ENCODE results near the gene AMPH.
"Not testable (repeated sequence)": the region's sequence is repeated elsewhere in the genome, so short reads cannot be mapped to it uniquely, and the experiment has no call there.

Gene AMPH

GRCh38 chr7:38396852-38397251 is 234.3 kb downstream of the AMPH start:
- DNase-seq (ENCODE audit: low spot score) = no peak

DNA sequence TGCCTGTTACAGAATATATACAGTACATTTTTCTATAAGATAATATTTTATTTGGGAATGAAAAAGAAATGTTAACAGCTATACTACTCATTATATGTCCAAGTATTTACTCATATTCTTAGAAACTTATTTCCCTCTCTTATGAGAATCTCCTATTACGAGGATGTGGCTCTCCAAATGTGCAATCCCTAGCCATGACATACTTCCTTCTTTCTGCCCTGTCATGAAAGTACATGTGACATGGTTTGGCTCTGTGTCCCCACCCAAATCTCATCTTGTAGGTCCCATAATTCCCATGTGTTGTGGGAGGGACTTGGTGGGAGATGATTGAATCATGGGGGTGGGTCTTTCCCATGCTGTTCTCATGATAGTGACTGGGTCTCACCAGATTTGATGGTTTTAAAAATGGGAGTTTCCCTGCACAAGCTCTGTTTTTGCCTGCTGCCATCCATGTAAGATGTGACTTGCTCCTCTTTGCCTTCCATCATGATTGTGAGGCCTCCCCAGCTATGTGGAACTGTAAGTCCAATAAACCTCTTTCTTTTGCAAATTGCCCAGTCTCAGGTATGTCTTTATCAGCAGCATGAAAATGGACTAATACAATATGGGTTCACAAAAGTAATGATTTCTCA is 235.1 kb downstream of the AMPH start:
- not testable (repeated sequence) for DNase-seq (ENCODE audit: low spot score)

DNA sequence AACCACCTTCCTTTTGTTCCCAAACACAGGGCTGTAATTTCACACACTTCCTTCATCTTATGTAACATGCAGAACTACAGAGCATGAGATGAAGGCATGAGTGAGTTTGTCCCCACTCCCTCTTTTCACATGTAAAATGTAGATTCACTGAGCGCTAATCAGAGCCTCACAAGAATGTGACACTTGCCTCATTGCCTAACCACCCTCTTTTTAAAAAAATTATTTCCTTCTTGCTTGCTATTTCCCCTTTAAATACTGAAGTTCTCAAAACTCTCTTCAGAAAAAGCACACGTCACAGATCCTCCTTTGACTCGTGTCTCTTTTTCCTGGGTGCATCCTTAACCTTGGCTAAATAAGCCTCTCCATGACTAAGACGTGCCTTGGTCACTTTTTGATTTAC is 236.5 kb downstream of the AMPH start:
- DNase-seq (ENCODE audit: low spot score) = no peak

- no peak for DNase-seq (ENCODE audit: low spot score)
Measured at GRCh38 chr7:38393874-38394273, 237.3 kb downstream of the AMPH start.

DNA sequence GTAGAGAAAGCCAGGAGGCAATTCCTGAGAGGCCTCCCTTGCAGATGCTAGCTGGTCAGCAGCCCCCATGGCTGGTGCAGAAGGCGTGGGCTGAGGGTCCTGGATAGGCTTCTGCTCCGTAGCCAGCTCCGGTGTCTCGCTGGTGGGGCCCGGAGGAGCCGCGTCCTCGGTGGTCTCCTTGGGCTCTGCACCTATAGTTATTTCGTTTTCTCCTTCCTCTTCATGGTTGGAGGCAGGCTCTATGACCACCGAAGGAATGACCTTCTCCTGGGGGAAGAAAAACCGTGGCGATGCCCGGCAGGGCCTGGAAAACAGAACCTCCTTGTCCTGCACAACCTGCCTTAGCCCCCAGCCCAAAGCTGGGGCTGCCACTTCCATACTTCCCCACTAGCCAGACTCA is 239.4 kb downstream of the AMPH start:
- no peak for DNase-seq (ENCODE audit: low spot score)

- no peak for DNase-seq (ENCODE audit: low spot score)
Measured at GRCh38 chr7:38385682-38386081, 245.5 kb downstream of the AMPH start.

DNA sequence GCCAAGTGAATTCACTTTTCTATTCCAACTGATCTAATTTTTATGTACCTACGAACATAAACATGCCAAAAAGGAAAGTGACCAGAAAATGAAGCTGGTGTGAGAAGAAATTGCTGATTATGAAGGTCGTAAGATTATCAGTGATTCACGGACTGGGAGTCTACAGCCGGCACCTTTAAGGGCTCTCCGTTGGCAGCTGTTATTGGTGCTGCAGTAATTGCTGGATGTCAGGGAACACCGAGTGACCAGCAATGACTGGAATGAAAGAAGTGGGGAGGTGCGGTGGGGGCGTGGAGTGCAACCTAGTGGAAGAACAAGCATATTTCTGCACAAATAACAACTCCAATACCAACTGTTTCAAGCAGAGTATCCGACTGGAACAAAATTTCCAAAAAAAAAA is 247.9 kb downstream of the AMPH start:
- no peak for DNase-seq (ENCODE audit: low spot score)

DNA sequence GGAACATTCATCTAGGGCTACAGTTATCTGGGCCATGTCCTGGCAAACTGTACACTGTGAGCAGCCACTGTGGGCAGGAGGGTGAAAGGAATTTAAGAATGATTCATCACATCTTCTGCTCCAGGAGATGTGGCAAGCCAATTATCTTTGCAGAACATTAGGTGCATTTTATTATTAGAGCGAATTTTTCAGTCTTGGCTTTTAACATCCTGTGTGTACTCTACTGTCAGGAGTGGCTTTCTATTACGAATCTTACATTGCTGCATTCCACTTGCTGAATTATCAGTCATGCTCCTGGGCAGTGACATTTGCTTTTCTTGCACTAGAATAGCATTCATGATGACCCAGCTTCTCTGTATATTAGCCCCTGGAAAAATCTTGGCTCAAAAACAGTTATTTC is 248.5 kb downstream of the AMPH start:
- no peak for DNase-seq (ENCODE audit: low spot score)

DNA sequence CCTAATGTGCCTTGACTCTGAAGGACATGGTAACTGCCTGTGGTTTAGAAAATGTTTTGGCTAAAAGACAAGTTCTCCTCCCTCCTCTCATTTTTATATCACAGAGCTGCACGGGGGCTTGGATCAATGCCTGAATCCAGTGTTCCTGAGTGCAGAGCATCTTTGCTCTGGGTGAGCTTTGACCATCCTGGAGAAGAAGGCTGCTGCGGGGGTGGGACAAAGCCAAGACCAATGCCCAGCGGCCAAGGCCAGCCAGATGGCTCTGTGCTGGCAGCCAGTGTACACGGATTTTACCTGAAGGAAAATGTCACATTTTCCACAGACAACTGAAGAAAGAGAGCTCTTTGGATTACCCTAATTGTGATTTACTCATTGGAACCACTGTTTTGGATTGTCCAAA is 255.7 kb downstream of the AMPH start:
- DNase-seq (ENCODE audit: low spot score) = no peak

DNA sequence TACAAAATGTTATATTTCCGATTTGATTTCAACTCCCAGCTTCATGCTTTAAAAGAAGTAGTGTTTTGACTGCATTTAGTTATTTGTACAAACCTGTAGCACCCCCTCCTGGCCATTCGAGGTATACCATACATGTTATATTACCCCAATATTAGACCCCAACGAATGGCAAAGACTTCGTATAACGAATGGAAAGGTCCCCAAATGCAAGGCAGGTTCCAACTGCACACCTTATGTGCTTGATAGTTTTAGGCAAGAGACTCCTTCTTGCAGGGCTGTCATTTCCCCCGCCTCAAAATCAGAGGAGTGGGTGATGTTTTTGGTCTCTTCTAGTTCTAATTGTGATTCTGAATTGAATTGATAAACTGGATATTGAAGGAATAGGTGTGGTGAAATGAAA is 256.7 kb downstream of the AMPH start:
- no peak for DNase-seq (ENCODE audit: low spot score)

- DNase-seq (ENCODE audit: low spot score) = no peak
Measured at GRCh38 chr7:38373155-38373554, 258.0 kb downstream of the AMPH start.

DNA sequence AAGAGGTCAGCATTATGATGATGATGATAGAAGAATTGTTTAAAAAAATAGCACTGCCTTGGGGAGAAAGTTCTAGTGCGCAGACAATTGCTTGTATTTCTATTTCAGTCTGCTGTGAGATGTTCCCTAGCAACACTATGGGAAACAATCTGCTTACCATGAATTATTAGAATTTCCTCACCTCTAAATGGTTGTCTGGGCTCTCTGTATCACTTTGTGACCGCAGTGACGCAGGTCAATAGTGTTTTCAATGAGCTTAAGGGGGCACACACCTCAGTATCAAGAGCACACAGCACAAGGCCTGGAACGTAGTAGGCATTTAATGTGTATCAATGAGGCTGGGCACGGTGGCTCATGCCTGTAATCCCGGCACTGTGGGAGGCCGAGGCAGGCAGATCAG is 258.9 kb downstream of the AMPH start:
- no peak for DNase-seq (ENCODE audit: low spot score)

GRCh38 chr7:38369816-38370493 is 261.2 kb downstream of the AMPH start:
- peak; percentile 64 for DNase-seq (ENCODE audit: low spot score)

DNA sequence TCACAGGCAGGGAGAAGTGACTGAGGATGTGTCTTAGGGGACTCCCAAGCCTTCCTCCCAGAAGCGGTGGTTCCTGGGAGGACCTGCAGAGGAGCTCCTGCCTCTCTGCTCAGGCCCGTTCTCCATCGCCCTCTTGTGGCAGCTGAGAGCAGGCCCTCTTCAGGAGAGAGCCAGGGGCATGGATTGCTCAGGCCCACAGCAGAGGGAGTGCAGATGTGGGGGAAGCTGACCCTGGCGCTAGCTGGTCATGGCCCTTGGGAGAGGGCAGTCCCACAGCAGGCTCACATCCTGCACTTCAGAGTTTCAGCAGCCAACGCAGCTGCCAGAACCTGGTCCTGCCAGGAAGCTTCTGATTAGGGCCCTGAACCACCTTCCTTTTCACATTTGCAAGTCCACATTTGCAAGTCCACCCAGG is 263.0 kb downstream of the AMPH start:
- peak; percentile 67 for DNase-seq (ENCODE audit: low spot score)

DNA sequence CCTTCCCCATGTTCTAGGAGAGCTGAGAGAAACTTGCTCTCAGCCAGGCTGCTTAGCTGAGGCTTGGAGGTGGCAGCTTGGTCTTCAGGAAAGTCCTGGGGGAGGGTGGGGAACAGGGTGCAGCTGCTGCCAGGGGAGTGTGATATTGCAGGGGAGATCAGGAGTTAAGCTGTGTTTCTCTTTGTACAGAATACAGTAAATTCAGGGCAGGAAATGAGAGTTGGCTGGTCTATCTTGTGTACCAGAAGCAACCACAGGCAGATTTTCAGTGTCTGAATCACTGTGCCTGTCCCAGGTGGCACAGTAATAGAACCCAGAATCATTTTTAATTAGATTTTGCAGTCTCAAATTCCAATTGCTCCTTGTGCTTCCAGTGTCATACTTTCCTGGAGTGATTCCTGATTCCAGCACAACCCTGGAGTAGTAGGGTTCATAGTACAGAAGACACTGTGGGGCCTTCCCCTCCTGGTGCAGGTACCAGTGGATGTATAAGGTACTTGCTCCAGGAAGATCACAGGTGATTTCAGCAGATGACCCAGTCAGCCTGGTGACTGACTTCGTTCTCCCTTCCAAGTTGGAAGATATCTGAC is 263.8 kb downstream of the AMPH start:
- no peak for DNase-seq (ENCODE audit: low spot score)

GRCh38 chr7:38363379-38363778 is 267.8 kb downstream of the AMPH start:
- peak; percentile 41 for DNase-seq (ENCODE audit: low spot score)

DNA sequence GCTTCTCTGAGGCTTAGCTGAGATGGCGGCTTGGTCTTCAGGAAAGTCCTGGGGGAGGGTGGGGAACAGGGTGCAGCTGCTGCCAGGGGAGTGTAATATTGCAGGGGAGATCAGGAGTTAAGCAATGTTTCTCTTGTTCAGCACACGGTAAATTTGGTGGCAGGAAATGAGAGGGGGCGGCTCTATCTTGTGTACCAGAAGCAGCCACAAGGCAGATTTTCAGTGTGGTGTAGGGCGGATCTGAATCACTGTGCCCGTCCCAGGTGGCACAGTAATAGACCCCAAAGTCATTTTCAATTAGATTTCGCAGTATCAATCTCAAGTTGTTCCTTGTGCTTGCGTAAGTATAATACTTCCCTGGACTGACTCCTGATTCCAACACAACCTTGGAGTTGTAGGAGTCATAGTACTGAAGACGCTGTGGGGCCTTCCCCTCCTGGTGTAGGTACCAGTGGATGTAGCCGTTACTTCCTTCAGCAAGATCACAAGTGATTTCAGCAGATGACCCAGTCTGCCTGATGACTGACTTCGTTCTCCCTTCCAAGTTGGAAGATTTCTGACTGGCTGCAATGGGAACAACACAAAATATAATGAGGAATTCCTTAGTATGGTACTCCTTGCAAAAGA is 268.4 kb downstream of the AMPH start:
- not testable (repeated sequence) for DNase-seq (ENCODE audit: low spot score)

DNA sequence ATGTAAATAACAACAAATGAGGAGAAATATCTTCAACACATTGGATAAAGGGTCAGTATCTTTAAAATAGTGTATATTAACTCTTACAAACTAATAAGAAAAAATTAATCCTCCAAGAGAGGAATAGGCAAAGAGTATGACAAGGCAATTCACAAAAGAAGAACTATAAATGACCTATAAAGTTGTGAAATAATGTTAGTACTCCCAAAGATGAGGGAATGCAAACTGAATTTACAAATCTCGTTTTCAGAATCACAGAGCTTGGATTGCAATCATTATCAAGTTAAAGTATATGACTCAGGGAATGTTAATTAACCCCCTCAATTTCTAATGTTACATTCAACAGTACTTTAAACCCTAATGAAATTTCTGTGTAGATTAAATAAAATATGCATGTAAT is 270.4 kb downstream of the AMPH start:
- DNase-seq (ENCODE audit: low spot score) = no peak

DNA sequence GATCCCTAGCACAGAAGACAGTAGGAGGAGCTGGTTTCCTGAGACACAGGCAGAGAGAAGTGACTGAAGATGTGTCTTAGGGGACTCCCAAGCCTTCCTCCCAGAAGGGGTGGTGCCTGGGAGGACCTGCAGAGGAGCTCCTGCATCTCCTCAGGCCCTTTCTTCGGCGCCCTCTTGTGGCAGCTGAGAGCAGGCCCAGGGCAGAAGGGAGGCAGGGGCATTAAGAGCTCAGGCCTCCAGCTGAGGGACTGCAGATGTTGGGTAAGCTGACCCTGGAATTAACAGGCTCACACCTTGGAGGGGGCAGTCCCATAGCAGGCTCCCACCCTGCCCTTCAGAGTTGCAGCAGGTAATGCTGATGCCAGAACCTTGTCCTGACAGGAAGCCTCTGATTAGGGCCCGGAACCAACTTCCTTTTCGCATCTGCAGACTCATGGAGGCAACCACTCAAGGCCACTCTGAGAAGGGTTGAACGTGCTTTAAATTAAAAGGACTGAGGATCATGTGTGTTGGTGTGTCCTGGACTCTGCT is 272.0 kb downstream of the AMPH start:
- not testable (repeated sequence) for DNase-seq (ENCODE audit: low spot score)

GRCh38 chr7:38358273-38358831 is 272.8 kb downstream of the AMPH start:
- not testable (repeated sequence) for DNase-seq (ENCODE audit: low spot score)

DNA sequence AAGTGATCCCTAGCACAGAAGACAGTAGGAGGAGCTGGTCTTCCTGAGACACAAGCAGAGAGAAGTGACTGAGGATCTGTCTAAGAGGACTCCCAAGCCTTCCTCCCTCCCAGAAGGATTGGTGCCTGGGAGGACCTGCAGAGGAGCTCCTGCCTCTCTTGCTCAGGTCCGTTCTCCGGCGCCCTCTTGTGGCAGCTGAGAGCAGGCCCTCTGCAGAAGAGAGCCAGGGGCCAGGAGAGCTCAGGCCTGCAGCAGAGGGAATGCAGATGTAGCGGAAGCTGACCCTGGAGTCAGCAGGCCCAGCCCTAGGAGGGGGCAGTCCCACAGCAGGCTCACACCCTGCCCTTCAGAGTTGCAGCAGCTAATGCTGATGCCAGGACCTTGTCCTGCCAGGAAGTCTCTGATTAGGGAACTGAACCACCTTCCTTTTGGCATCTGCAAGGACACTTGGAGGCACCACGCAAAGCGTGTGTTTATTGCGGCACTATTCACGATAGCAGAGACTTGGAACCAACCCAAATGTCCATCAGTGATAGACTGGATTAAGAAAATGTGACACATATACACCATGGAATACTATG is 276.8 kb downstream of the AMPH start:
- DNase-seq (ENCODE audit: low spot score) = peak; percentile 46

- not testable (repeated sequence) for DNase-seq (ENCODE audit: low spot score)
Measured at GRCh38 chr7:38353431-38353881, 277.7 kb downstream of the AMPH start.

All from HuH-7 (cell line).